GM20431 (cell line): Measurements from ENCODE around the gene GRID1.

Source experiments
- in situ Hi-C: fragments of 300-500 bp; cut with MseI, MboI; formaldehyde crosslinking; loops from one replicate; pipeline ENCODE4 v1.15.0; 2020; ENCODE audit warnings: low sequenced_read_pairs; ENCODE audit not compliant: unreplicated experiment

Gene GRID1

DNA sequence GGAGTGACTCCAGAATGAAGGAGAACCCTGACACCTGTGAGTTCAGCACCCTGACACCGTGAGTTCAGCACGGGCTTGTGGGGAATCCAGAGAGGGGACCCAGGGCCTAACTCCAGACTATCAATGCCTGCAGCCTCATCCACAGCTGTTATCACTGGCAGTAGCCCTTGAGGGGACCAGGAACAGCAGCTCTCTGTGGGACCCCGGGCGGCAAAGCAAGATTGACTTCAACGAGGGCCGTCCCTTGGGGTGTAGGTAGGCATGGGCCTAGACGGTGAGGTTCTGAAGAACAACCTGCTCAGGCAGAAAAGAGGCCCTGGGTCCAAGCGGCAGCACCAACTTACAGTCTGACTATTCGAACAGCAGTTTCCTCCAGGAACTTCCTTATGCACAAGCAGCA, 8.9 kb downstream of the GRID1 start:
- in situ Hi-C loops = no loop called here

DNA sequence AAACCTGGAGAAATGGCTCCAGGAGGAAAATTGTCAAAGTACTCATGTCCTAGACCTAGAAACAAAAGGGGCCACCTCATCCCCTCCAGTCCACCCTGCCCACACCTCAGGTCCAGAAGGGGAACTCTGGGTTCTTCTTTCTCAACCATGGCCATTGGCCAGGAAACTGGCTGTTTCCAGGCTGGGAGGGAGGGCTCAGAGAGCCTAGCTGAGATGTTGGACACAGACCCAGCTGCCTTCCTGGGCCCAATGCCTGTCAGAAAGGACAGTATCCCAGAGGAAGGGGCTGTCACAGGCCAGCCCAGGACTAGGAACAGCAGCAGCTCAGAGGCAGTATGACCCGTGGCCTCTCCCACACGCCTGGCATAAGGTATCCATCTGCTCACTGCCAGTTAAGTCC, 9.6 kb downstream of the GRID1 start:
- in situ Hi-C loops = no loop called here

DNA sequence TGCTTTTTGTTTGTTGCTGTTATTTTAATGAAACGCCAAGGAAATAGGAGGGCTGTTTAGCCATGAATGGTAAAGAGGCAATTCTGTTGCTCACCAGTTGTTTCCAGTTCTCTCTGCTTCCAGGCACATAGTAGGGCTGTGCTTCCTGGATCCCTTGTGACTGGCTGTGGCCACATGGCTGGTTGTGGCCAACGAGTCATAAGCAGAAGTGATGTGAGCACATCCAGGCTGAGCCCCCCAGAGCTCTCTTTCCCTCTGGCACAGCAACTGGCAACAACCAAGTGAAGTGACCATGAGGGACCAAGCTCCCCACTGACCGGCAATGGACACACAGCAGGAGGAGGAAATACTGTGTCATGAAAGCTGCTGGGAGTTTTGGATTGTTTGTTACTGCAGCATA, 10.3 kb downstream of the GRID1 start:
- in situ Hi-C loops = no loop called here

DNA sequence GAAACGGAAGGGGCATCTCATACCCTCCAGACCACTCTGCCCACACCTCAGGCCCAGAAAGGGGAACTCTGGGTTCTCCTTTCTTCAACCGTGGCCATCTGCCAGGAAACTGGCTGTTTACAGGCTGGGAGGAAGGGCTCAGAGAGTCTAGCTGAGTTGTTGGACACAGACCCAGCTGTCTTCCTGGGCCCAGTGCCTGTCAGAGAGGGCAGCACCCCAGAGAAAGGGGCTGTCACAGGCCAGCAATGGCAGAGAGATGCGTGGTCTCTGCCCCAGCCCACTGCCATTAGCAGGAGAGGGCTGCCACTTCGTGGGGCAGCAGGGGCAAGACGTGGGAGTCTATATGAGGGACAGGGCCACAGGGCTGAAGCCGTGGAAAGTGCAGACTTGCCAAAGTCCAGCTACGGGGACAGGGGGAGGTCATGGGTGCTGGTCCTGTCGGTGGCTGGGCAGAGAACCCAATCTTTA, 11.0 kb downstream of the GRID1 start:
- in situ Hi-C loops = no loop called here

DNA sequence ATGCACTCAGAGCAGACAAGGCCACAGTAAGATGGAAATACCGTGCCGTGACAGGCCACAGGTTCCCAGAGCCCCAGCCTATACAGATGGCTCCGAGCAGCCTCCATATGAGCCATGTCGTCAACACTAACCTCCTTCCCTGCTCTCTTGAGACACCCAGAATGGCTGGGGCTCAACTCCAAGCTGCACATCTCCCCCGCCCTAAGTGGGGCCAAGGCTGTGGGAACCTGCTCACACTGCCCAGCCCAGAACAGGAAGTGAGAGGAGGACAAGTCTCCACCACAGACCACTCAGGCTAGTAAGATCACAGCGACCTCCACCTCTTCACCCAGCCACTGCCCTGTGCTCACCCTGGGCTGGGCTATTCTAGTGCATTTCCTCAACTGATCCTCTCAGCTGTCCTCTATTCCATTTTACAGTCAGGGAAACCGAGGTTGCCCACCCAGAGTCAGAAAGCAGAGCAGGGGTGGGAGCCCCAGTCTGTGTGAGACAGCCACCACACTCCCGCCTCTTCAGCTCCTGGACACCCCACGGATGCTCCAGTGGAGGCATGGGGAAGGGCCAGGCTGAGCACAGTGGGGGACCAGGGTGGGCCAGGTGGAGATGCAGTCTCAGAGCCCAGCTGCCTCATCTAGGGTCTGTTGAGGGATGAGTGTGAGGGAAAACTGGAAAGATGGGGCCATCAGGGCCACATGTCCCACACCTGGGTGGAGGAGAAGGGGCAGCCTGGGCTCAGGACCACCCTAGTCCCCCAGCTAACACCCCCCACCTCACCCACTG, 11.6 kb downstream of the GRID1 start:
- in situ Hi-C loops = no loop called here

DNA sequence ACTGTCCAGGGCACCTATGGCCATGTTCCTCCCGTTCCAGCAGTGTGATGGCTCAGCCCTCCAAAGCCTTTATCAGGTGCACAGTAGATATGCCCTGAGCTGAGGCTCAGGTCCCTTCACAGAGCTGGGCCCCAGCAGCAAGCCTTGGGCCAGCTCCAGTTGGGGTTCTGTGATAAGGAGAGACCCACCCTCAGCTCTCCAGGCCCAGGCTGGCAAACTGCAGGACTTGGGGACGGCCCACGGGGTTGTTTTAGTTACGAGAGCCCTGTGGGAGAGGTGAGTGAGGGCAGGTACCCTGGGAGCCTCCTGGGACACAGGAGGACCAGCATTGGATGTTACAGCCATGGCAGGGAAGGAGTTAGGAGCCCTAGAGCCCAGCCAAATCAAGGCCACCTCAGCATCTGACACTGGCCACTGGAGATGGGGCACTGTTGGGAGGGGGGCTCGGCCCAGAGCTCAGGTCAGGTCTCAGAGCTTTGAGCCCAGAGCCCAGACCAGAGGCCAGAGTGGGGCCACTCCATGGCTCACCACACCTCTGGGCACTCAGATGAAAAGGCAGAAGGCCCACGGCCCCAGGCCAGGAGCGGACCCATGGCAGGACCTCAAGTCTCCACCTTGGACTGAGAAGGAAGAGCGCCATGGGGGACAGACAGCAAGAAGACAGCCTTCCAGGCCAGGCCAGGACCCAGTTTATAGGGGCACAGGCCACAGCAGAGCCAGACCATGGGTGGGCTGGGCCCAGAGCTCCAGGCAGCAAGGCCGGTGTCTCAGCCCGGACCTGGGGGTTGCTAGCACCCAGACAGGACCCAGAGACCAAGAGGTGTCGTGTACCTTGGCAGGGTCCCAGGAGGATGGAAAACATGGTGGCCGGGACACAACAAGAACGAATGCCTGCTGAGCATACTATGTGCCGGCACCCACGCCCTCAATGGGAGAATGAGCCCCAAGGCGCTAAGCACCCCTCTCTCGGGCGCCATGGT, 12.8 kb downstream of the GRID1 start:
- in situ Hi-C loops = no loop called here

DNA sequence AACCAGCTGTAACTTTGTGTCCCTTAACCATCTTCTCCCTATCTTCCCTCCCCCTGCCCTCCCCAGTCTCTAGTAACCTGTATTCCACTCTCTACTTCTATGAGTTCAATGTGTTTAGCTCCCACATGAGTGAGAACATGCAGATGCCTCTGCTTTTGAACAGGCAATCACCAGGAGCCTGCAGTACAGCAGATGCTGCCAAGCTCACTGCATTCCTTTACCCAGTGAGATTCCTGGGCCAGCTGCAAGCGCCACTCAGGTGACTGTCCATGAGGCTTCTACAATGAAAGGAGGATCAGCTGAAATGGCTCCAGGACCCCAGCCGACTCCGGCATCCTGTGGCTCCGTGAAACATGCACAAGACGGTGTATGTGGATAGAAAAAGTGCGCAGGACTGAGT, 15.7 kb downstream of the GRID1 start:
- in situ Hi-C loops = no loop called here

DNA sequence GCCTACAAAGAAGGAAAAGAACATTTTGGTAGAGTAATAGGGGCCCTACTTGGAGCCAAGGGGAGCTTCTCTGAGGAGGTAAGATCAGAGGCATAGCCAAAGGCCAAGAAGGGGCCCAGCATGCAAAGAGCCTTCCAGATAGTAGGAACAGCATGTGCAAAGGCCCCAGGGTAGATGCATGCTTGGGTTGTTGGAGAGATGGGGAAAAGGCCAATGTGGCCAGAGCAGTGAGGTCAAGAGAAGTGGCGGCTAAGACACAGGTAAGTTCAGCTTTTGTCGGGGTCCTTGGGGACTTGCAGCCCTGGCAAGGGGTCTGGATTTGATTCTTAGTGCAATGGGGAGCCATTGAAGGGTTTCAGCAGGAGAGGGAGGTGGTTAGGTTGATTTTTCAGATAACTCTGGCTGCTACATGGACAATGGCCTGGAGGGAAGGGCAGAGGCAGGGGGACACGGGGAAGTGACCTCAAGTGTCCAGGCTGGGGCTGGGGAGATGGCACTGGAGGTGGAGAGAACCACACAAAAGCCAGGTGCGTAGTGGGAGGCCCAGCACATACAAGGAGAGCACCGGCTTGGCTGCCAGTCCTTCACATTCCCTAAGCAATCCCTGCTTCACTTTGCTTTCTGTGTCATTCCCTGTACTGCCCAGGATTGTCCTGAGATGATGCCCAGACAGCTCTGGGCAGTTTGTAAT, 16.5 kb downstream of the GRID1 start:
- in situ Hi-C loops = no loop called here

DNA sequence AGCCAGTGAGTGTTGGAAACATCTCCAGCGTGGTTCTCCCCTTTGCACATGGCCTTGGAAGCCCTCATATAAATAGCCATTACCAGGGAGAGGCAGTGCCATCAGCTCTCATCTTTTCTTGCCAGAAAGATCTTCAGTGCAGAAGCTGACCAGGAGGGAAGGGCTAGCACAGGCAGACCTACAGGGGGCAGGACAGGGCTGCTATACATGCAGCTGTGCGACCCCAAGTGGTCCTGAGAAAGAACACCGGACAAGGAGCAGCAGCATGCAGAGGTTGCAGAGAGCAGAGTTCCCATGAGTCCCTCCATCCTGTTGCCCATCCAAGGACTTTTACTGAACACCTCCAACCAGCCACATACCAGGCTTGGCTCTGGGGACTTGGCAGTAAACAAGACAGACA, 17.1 kb downstream of the GRID1 start:
- in situ Hi-C loops = no loop called here

DNA sequence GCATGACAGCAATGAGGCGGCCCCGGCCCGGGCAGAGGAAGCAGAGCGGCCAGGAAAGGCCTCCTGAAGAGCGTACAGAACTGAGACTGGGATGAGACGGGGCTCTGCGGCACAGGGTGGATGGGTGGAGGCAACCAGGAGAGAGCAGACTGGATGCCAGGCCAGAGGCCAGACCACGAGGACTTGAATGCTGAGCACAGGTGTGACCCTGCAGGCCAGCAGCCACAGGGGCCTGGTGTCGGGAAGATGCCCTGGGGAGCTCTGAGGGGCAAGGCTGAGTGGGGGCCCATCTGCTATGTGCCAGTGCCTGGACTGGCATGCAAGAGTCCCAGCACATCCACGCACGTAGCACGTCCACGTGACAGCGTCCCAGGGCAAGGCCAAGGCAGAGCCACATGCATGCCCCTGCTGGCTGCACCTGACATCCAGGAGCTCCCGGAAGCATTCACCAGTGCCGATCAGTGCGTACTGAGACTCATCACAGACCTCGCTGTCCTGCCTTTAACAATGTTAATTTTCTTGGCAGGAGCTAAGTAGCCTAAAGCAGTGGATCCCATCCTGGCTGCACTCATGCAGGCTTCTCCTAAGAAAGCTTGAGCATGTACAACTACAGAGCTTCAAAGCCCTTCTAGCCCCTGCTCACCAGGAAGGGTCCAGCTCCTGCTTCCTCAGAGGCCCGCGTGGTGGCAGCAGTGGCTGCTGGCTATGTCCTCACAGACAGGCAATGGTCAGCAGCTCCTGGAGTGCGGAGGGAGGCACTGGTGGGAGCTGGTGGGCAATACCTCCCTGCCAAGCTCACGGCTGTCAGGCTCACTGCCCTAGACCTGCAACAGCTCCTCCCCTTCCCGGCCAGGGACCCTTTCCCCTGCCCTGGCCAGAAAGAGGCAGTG, 18.0 kb downstream of the GRID1 start:
- in situ Hi-C loops = no loop called here

DNA sequence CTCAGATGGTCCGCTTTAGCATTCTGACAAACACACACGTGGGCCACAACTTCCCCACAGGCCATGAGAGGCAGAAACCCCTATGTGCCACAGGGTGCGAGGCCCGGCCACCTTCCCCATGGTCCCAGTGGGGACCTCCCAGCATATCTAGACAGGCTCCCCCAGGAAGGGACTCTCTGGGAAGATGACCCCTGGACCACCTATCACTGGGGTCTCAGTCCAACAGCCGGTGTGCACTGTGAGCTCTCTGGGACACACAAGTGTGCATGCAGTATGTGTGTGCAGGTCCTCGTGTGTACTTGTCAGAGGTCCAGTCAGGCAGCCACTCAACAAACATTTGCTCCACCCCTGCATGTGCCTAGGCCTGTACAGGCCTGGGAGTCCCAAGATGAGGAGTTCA, 18.7 kb downstream of the GRID1 start:
- in situ Hi-C loops = no loop called here

DNA sequence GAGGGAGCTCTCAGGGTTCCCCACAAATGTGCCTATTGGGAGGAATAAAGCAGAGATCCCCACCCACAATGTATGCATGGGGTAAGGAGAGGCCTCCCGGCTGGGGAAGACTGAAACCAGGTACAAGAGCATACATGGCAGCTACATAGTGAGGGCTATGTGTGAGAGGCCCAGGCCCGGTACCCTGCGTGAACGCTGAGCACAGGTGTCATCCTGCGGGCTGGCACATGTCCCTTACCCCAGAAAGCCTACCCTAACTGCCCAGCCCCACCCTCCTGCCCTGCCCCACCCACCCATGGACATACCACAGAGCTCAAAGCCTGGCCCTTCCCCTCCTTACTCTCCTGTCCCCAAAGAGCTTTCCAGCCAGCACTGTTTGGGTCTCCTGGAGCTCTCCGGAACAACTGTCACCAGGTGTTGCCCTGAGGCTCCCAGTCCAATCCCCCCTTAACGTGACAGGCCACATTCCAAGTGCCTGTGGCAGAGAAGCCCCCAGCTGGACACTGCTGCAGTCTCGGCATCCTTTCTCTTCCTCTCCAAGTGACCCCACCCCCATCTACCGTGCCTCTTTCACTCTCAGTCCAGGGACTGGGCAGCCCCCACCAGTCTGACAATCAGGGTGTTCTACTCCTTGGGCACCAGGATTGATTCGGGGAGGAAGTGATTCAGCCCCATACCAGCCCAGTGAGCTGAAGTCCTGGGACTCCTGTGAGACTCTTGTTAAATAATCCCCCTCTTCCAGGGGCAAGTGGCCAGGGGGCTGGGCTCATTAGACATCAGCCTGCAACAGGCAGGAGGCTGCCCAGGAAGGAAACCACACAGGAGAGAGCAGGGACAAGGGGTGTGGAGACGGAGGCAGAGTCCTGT, 19.6 kb downstream of the GRID1 start:
- in situ Hi-C loops = no loop called here

DNA sequence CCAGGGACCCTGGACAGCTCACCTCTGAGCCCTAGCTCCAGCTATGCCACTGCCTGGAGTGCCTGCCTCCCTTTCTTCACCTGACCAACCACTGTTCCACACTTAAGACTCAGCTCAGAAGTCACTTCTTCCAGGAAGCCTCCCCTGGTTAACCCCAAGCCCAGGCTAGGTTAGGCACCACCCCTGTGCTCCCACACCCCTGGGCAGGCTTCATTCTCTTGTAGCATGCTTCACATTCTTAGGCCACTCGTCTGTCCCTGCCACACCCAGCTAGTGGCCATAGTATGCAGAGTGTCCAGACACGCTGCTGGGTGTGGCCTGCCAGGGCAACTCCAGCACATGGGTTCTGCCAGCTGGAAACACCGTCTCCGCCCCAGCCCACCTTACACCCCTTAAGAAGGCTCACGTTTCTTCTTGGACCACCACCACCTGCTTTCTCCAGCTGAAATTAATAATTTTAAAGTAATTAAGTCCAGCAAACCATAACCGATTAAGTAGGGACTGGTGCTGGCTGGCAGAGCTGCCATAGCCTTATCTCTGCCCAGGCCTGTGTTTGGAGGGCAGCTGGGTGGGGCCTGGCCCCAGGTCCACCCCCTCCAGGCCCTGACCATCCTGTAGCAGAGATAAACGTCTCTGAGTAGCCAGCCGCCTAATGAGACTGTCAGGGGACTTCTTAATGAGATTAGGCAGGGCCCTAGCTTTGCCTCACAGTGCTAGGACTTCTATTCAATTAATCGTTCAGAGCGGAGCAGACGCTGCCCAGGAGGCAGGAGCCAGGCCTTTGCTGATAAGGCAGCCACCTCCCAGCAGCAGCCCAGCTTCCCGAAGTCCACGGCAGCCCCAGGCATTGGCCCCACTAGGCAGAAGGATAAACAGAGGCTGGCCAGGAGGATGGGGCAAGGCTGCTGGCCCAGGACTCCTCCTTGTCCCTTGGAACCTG, 20.5 kb downstream of the GRID1 start:
- in situ Hi-C loops = no loop called here

DNA sequence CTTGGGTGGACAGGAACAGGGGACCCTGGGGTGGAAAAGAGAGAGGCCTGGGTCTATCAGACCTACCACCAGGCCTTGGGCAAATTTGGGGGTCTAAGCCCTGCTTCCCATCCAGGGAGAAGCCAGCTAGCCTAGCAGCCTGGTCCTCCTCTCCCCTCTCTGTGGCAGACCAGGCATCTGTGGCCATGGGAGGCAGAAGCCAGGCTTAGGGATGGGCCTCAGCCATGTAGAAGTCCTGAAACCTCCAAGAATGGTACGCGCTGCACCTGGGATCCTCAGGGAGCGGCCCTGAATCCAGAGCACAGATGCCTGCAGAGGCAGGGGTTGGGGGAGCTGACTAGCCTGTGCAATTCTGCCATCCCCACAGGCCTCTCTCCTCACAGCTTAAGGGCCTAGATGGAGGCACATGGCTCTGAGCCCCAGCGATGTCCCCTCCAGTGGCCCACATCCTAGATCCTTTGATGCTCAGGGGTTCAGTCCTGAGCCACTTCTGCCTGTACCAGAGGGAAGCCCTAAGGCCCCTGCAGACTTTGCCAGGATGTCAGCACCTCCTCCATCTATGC, 21.2 kb downstream of the GRID1 start:
- in situ Hi-C loops = no loop called here

DNA sequence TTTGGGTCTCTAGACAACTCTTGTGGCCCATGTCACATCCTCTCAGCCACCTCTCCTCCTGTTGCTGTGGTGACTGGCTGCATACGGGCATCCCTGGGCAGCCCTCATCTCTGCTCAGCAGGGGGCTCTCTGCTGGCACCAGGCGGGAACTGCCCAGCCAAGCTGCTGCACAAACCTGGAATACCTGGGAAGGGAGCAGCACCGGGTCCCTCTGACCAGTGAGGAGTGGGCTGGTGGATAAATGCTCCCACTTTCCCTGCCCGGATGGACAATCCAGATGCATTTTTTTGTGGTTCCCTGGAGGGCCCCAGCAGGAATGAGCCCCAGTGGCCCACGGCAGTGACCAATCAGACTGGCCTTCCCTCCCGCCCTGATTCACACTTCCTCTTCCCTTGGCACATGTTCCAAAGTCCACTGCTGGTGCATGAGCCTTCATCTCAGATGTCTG, 21.9 kb downstream of the GRID1 start:
- in situ Hi-C loops = no loop called here

DNA sequence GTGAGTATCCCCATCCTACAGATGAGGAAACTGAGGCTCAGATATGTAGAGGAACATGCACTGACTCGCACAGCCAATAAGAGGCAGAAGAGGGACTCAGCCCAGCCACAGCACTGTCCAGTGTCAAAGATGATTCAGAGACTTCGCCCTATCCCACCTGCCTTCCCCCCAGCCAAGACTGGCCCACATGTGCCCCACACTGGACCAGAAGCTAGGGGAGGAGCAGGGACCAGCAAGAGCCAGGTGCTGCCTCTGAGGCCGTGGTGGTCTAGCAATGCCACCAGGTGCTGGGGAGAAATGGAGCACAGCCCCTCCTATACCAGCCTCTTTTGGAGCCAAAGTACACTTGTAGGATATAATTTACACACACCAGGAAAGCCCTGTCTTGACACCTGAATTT, 22.3 kb downstream of the GRID1 start:
- in situ Hi-C loops = no loop called here

DNA sequence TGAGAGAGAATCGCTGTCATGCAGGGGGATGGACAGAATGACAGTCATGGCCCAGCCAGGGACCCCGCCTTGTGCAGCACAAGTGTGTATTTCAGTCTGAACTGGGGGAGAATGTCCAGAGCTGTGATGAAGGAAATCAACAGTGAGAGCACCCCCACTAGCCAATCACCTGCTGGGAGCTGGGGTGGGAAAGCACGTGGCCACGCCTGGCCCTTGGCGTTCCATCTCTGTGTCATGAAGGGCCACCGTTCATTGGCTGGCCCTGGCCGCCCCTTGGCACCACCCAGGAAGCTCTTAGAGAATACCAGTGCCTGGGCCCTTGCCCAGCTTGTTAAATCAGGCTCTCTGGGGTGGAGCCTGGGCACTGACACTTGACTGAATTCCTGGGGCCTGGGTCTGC, 22.8 kb downstream of the GRID1 start:
- in situ Hi-C loops = no loop called here
